GM12864 (cell line): Measurements from ENCODE around the gene SLC25A53.
A peak's percentile ranks its signal among the peaks of the same experiment; 100 is the strongest.

ENCODE experiments used
- DNase-seq: peaks from one replicate; pipeline ENCODE4 v3.0.0-alpha.2; 2011; ENCODE audit warnings: low read depth
- H3K4me3 ChIP-seq: 2 replicates; pipeline ENCODE4 v1.5.1; 2011; ENCODE audit warnings: mild to moderate bottlenecking, low read depth, low read length, control low read depth
- TF ChIP-seq, protein P1 (sequence below): IDR thresholded peaks from 2 replicates; pipeline ENCODE4 v1.5.1; 2011; ENCODE audit warnings: low read depth, mild to moderate bottlenecking, moderate library complexity, low read length, control low read depth, inconsistent platforms; ENCODE audit errors: missing control alignments

Gene SLC25A53

DNA sequence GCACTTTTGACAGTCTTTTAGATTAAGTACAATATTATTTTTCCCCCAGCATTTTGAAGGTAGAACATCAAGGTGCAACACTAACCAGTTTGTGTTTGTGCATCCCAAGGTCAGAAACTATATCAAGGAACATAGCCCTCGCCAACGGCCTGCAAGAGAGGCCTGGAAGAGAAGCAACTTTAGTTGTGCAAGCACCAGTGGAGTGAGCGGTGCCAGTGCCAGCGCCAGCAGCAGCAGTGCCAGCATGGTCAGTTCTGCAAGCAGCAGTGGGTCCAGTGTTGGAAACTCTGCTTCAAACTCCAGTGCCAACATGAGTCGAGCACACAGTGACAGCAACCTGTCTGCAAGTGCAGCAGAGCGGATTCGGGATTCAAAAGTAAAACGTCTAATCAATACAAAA, 31.1 kb upstream of the SLC25A53 start:
- TF ChIP-seq, protein P1, sequence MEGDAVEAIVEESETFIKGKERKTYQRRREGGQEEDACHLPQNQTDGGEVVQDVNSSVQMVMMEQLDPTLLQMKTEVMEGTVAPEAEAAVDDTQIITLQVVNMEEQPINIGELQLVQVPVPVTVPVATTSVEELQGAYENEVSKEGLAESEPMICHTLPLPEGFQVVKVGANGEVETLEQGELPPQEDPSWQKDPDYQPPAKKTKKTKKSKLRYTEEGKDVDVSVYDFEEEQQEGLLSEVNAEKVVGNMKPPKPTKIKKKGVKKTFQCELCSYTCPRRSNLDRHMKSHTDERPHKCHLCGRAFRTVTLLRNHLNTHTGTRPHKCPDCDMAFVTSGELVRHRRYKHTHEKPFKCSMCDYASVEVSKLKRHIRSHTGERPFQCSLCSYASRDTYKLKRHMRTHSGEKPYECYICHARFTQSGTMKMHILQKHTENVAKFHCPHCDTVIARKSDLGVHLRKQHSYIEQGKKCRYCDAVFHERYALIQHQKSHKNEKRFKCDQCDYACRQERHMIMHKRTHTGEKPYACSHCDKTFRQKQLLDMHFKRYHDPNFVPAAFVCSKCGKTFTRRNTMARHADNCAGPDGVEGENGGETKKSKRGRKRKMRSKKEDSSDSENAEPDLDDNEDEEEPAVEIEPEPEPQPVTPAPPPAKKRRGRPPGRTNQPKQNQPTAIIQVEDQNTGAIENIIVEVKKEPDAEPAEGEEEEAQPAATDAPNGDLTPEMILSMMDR, result no peak
- H3K4me3 ChIP-seq, result no peak overlapping the region
- no peak for DNase-seq

DNA sequence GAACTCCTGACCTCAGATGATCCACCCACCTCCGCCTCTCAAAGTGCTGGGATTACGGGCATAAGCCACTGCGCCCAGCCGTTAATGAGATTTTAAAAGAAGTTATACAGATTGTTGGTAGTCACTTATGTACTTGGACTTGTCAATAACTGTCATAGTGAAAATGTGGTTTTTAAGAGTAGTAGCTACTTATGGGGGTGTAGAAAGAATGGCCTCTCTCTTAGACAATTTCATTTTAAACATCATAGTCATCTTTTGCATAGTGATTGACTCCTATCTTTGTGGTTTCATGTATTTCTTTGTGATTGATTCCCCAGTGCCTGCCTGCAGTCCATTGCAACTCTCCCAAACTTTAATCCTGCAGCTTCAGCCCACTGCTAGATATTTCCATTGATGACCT, 26.9 kb upstream of the SLC25A53 start:
- no peak overlapping the region for H3K4me3 ChIP-seq
- TF ChIP-seq, protein P1, result no peak
- no peak for DNase-seq

DNA sequence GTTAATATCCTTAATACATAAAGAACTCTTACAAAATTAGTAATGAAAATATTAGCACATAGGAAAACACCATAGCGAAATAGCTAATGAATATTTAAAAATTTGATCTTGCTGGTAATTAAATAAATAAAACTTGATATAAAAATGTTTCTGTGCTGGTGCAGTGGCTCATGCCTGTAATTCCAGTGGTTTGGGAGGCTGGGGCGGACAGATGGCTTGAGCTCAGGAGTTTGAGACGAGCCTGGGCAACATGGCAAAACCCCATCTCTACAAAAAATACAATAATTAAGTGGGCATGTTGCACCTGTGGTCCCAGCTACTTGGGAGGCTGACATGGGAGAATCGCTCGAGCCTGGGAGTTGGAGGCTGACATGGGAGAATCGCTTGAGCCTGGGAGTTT, 17.0 kb upstream of the SLC25A53 start:
- TF ChIP-seq, protein P1, result no peak
- H3K4me3 ChIP-seq, result no peak overlapping the region
- no peak for DNase-seq

DNA sequence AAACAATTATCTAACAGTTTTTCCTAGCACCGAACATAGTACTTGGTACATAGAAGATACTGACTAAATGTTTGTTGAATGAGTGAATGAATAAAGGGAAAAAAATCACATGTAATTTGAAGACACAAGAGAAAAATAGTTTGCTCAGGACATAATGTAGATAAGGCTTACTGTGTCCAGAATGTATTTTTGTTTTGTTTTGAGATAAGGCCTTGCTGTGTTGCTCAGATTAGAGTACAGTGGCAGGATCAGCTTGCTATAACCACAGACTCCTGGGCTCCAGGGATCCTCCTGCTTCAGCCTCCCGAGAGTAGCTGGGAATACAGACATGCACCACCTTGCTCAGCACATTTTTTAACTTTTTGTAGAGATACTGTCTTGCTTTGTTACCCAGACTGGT, 16.0 kb upstream of the SLC25A53 start:
- DNase-seq, result no peak
- H3K4me3 ChIP-seq, result no peak overlapping the region
- TF ChIP-seq, protein P1, result no peak

DNA sequence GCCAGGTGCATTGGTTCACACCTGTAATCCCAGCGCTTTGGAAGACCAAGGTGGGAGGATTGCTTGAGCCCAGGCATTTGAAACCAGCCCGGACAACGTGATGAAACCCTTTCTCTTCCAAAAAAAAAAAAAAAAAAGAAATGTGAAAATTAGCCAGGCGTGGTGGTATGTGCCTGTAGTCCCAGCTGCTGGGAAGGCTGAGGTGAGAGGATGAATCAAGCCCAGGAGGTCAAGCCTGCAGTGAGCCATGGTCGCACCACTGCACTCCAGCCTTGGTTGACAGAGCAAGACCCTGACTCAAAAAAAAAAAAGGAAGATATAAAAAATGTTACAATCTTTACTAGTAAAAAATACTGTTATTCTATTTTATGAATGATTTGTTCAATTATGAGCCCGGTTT, 15.3 kb upstream of the SLC25A53 start:
- DNase-seq, result no peak
- TF ChIP-seq, protein P1, result no peak
- no peak overlapping the region for H3K4me3 ChIP-seq

DNA sequence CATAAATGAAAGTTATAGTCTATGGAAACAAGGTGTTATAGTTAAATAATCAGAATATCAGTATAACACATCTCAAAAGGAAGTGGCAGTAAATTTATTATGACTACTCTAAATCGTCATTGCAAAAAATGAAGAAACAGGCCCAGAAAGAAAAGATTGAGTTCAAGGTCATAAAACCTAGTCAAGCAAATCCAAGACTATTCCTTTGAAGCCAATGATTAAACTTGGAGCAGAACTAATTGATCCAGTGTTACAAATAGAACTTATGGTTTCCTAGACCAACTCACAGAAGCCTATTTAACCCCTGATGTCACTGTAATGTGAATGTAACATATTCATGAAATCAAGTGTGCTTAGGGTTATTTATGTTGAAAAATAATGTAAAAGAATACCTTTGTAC, 11.3 kb upstream of the SLC25A53 start:
- DNase-seq, result no peak
- TF ChIP-seq, protein P1, result no peak
- no peak overlapping the region; the same call in 1 of the 2 replicates for H3K4me3 ChIP-seq

DNA sequence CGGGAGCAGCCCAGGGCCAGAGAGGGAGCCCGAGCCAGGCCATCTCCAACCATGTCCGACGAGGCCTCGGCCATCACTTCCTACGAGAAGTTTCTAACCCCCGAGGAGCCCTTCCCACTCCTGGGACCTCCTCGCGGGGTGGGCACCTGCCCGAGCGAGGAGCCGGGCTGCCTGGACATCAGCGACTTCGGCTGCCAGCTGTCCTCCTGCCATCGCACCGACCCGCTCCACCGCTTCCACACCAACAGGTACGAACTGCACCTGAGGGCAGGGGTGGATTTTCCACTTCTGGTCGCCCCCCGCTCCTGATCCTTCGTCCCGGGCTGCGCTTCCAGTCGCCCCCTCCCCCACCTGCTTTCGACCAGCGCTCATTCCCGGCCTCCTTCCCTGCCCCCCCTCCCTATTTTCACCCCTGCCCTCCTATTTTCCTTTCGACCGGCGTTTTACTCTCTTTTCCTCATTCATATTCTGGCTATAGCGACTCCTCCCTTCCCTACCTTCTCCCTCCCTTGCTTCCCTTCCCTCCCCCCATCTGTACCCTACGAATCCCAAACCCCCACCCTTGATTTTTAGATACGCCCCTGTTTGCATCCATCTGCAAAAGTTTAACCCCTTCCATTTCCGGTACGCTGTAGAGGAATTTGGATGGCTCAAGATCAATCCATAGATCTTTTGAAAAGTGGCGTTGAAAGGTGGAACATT, 10.1 kb upstream of the SLC25A53 start:
- TF ChIP-seq, protein P1, result no peak
- DNase-seq, result no peak
- H3K4me3 ChIP-seq, result peak overlapping the region; percentile 93
